Measurements from ENCODE around the gene WDR87.

GRCh38 chr19:37938353-37938752, 32.0 kb upstream of the WDR87 start:
- TF ChIP-seq EZH2 (IDR thresholded peaks at IDR 0.05) (no peak), CTCF (IDR thresholded peaks at IDR 0.05) (no peak)

All from neural progenitor cell (in vitro differentiated cells).